K562 (cell line): ENCODE data around the gene CMIP.

Source experiments
- MTF1 ChIP-seq: fragments of 250-450 bp; sonication (Bioruptor Pico); IDR thresholded peaks from 2 replicates; pipeline ENCODE4 v1.9.0; 2021; ENCODE audit warnings: moderate library complexity, mild to moderate bottlenecking, inconsistent platforms, borderline replicate concordance
- RAD21 ChIP-seq, 2 experiments: fragments of 250-450 bp in 1 of 2; fragments of 450-650 bp in 1 of 2; sonication (Bioruptor Pico) in 1 of 2; formaldehyde crosslinking in 1 of 2; IDR thresholded peaks in 1 of 2; conservative IDR thresholded peaks in 1 of 2; 2 replicates each; pipeline versions ENCODE4 v1.4.0 to v1.8.0; 2020 to 2022; ENCODE audit warnings: mild to moderate bottlenecking in 2 of 2, moderate library complexity in 1 of 2
- TF ChIP-seq, protein P1 (sequence below): sonication (generic); formaldehyde crosslinking; IDR thresholded peaks from 2 replicates; pipeline ENCODE4 v1.8.0; 2022; ENCODE audit warnings: missing genetic modification reagents, mild to moderate bottlenecking, borderline replicate concordance

DNA sequence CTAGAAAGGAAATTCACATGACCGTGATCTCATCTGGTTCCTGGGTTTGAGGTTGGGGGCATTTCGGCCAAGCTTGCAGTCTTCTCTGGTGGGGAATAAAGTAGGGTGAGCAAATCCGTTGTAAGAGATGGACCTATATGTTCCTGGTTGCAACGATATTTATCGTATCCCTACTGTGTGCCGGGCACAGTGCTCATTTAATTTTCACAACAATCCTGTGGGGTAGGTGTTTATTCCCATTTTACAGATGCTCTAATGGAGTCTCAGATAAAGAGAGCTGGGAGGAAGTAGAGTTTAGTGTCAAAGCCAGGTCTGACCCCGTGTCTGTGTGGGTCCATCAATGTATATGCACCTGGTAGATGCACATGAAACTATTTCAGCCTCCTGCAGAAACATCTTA lies 9.4 kb downstream of the CMIP start:
- TF ChIP-seq, protein P1, sequence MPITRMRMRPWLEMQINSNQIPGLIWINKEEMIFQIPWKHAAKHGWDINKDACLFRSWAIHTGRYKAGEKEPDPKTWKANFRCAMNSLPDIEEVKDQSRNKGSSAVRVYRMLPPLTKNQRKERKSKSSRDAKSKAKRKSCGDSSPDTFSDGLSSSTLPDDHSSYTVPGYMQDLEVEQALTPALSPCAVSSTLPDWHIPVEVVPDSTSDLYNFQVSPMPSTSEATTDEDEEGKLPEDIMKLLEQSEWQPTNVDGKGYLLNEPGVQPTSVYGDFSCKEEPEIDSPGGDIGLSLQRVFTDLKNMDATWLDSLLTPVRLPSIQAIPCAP (CRISPR knock-in tag): no peak
- no peak for TF ChIP-seq MTF1 (CRISPR knock-in tag)
- TF ChIP-seq RAD21 (CRISPR knock-in tag; conservative IDR thresholded peaks at IDR 0.05 in 1 of 2, IDR thresholded peaks at IDR 0.05 in 1 of 2): no peak
